ENCODE data around the gene BAIAP2L2. TPM values are rescaled to one million over a fixed set of nuclear protein-coding genes. Genes with fewer than 3 reads are reported as not detected.

BAIAP2L2 gene
- total and polyA plus RNA-seq, 2 of the 4 experiments (the other 2 are of a cell fraction) = 0.18 to 0.46 TPM

- no peak overlapping the region for H3K18ac ChIP-seq (ENCODE audit: low read depth, low read length)
- H4K5ac ChIP-seq (ENCODE audit: low read depth, low read length) = no peak overlapping the region
- no peak overlapping the region for H3K14ac ChIP-seq (replicated peaks; ENCODE audit: low read depth, low read length)
- H3K56ac ChIP-seq (ENCODE audit: extremely low read depth, insufficient read depth, low read length) = no peak overlapping the region
- no peak overlapping the region for H4K8ac ChIP-seq (ENCODE audit: low read depth in 2 of 2, low read length in 2 of 2)
- H2BK120ac ChIP-seq (ENCODE audit: low read depth, low read length) = no peak overlapping the region
- H3K79me1 ChIP-seq (ENCODE audit: low read depth in 1 of 2, low read length in 2 of 2) = no peaks in the 10 kb centered on the region
- ChIA-PET CTCF (no interaction called here), POLR2A (ENCODE audit: unreplicated experiment) (no interaction called here)
- H3K4ac ChIP-seq (ENCODE audit: low read depth, low read length) = no peak overlapping the region
- 0 out of 2 replicates have a peak, but pooled peaks cover 6% of the 10 kb centered on the region for H3K9me1 ChIP-seq (ENCODE audit: insufficient read depth, low read length)
- no TSS peak for BruUV-seq (replicated peaks)
- H2AK9ac ChIP-seq (replicated peaks; ENCODE audit: low read depth, low read length, poor library complexity) = no peak overlapping the region
- H3K4me1 ChIP-seq (ENCODE audit: control insufficient read depth, insufficient read depth, low read length) = no peaks in the 10 kb centered on the region; the same call in 1 of the 2 replicates
- WGBS, 2 experiments (ENCODE audit: extremely low coverage in 2 of 2, insufficient read length in 1 of 2) = 58% methylated on average over 7 of the region's 13 CpGs; no CpG with 5 or more reads in 1 of the 2 experiments
- H2BK20ac ChIP-seq (ENCODE audit: low read depth, low read length) = no peak overlapping the region
- no peak for DNase-seq
- in situ Hi-C loops (cut with MboI; ENCODE audit: low sequenced_read_pairs) = no loop called here
- TF ChIP-seq CEBPB (IDR thresholded peaks at IDR 0.05; ENCODE audit: low read depth, low read length) (no peak), CHD1 (IDR thresholded peaks at IDR 0.05; ENCODE audit: low read depth, low read length) (no peak), USF2 (IDR thresholded peaks at IDR 0.05; ENCODE audit: low read depth, low read length) (no peak), SMC3 (IDR thresholded peaks at IDR 0.05; ENCODE audit: low read depth, low read length) (no peak), RCOR1 (IDR thresholded peaks at IDR 0.05; ENCODE audit: insufficient replicate concordance, low read length) (no peak), RFX5 (IDR thresholded peaks at IDR 0.05; ENCODE audit: low read depth, low read length) (no peak), MAFK (IDR thresholded peaks at IDR 0.05; ENCODE audit: low read depth, low read length) (no peak), CTCF (conservative IDR thresholded peaks at IDR 0.05; ENCODE audit: low read depth, low read length) (no peak), MAZ (IDR thresholded peaks at IDR 0.05; ENCODE audit: borderline replicate concordance, low read depth, low read length) (no peak), FOS (IDR thresholded peaks at IDR 0.05; ENCODE audit: low read depth, low read length) (no peak), RAD21 (IDR thresholded peaks at IDR 0.05; ENCODE audit: low read length) (no peak)
- H2BK15ac ChIP-seq (ENCODE audit: low read depth, low read length) = no peak overlapping the region
- H4K91ac ChIP-seq (ENCODE audit: insufficient read depth, low read depth, low read length) = no peak overlapping the region
- H3K27me3 ChIP-seq (ENCODE audit: control insufficient read depth, insufficient read depth, low read length) = peaks cover 6% of the 10 kb centered on the region
- dilution Hi-C loops (cut with HindIII; ENCODE audit: low sequenced_read_pairs, unreplicated experiment) = no loop called here
- H3K4me3 ChIP-seq (ENCODE audit: insufficient read depth, low read depth, low read length) = no peak overlapping the region
- H4K20me1 ChIP-seq (ENCODE audit: insufficient read depth, low read length) = no peaks in the 10 kb centered on the region
- H2AK5ac ChIP-seq (ENCODE audit: low read depth, low read length) = no peak overlapping the region
- H2BK5ac ChIP-seq (ENCODE audit: low read depth, low read length, poor library complexity, severe bottlenecking) = no peak overlapping the region
- peaks cover 10% of the 10 kb centered on the region for H3K36me3 ChIP-seq (ENCODE audit: control insufficient read depth, insufficient read depth, low read length)
- H2AFZ ChIP-seq (replicated peaks; ENCODE audit: low read length, poor library complexity) = no peak overlapping the region
- H3K4me2 ChIP-seq (ENCODE audit: low read depth, low read length) = no peak overlapping the region
- H3K27ac ChIP-seq (ENCODE audit: insufficient read depth, low read length) = no peak overlapping the region
- no peak overlapping the region for H3K9ac ChIP-seq (ENCODE audit: low read depth, low read length)
- no peak for ATAC-seq (ENCODE audit: low read depth)
- intact Hi-C loops (cut with micrococcal nuclease) = no loop called here
- no peaks in the 10 kb centered on the region for H3K9me3 ChIP-seq (ENCODE audit: control insufficient read depth, insufficient read depth, low read length)
- H3K23ac ChIP-seq (ENCODE audit: low read depth, low read length) = no peak overlapping the region
Observed at GRCh38 chr22:38075961-38076360, 34.5 kb downstream of the BAIAP2L2 start.

Measured in IMR-90 (cell line).